GM21367 (cell line): Measurements from ENCODE around the gene MMP24.

Experiments used
- ATAC-seq: cut with Tn5 transposase; IDR thresholded peaks from one replicate; pipeline ENCODE4 v1.9.1; 2021; ENCODE audit not compliant: unreplicated experiment

MMP24 gene

DNA sequence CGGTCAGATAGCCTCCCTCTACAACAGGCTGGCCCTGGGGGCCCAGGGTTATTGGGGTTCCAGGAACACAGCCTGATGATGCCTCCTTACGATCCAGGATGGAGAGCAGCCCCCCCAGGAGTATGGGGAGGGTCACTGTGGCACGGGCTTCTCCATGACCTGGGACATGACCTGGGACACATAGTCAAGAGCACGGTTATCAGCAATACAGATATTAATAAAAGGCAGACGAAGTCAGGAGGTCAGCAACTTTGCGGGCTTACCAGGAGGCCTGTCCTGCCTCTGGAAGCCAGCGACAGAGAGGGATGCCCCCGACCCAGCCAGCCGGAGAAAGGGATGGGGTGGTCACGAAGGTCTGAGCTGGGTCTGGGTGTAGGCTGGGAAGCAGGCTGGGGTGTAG is 50.6 kb downstream of the MMP24 start:
- ATAC-seq: no peak

DNA sequence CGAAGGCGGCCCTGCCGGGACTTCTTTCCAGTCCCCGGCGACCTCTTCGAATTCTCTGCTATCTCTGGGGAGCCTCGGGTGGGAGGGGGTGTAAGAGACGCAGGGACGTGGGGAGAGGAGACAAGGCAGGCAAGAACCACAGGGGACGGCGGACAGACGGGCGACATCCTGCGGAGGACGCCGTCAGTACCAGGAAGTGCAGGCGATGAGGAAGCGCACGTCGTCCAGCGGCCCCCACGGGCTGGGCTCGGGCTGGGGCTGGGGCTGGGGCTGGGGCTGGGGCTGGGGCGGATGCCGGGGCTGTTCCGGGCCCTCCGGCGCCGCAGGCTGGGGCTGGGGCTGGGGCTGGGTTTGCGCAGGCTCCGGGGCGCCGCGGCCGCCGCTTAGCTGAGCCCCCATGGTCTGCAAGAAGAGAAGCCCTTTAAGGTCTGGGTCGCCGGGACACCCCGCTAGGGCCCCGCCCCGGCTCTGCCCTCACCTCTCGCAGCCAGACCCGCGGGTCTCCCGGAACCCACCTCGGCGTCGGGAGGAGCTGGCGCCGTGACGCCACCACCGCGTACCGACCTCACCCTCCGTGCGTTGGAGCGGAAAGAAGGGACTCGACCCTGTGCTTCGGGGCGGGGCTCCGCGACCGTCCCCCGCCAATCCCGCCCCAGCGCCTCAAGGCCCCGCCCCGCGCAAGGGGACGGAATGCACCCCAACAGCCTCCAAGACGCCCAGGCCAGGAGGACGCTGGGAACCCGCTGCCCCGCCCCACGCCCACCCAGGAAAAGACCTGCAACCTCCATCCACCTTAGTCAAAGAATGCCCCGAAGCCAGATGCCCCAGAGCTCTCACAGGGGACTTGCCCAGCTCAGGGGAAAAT is 51.3 kb downstream of the MMP24 start, which contains the start of gene MMP24OS:
Gene MMP24OS (minus strand): TSS at position 592 of the 865 bp plus-strand sequence. CDS start 193 bp downstream, at position 399.
- ATAC-seq: peak; percentile 67

DNA sequence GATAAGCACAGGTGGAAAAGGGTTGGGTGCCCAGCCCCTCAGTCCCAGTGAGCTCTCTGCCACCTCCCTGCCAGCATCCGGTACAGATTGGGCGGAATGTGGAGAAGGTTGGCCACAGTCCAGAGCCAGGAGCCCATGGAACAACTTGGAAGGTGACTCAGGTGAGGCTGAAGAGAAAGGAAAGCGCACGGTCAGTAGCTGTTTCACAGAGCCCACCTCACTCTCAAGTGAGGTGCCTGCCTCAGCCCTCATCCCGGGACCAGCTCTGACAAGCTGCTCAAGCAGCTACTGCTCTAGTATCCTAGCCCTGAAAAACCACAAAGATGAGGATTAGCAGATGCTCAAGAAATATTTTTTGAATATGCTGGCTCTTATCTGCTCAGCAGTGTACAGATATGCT is 52.5 kb downstream of the MMP24 start:
- no peak for ATAC-seq

DNA sequence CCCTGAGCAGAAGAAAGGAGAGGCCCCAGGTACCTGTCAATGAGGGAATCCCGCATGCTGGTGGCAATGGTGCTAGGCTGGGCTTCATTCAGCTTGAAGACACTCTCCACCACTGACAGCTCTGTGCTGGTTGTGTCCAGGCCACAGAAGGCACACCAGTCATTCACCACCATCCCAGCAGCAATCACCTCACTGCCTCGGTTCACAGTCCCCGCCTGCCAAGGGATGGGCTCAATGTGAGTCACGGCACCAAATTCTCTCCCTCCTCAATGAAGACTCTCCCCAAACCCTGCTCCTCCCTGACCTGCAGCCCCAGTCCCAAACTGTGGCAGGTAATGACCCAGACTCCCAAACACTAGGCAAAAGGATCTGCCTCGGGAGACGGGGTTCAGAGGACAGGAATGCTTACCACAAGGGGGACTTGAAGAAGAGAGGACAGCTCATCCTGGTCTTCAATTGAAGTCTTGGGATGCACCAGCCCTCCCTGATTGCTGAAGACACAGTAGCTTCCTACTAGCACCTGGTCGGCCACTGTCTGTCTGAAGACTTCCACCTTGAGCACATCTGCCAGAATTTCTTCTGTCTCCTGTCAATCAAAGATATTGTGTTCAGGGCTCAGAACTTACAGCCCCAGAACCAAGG is 53.2 kb downstream of the MMP24 start:
- no peak for ATAC-seq

DNA sequence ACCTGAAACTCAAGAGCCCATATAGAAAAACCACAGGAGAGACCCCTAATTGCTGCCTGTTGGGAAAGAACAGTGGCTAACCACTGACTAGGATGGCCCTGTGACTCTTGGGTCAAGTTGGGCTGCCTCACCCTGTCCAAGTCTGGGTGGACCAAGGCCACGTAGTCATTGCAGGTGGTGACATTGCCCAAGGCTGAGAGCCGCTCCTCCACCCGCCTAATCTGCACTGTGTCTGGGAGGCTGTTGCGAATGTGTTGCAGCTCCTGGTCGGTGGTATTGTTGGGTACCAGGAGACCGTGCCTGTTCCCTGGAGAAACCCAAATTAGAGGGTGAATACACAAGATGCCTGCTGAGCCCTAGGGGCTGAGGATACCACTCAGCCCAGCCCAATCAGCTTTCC is 54.0 kb downstream of the MMP24 start:
- ATAC-seq: no peak

DNA sequence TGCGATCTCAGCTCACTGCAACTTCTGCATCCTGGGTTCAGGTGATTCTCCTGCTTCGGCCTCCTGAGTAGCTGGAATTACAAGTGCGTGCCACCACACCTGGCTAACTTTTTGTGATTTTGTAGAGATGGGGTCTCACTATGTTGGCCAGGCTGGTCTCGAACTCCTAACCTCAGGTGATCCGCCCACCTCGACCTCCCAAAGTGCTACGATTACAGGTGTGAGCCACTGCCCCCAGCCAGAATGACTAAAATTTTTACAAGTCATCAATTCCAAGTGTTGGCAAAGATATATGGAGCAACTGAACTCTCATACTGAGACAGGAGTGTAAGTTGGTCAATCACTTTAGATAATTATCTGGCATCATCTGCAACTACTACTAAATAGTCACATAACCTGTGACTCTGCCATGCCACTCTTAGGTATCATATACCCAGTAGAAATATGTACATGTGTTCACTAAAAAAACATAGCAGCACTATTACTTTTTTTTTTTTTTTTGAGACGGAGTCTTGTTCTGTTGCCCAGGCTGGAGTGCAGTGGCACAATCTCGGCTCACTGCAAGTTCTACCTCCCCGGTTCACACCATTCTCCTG is 55.1 kb downstream of the MMP24 start:
- no peak for ATAC-seq

DNA sequence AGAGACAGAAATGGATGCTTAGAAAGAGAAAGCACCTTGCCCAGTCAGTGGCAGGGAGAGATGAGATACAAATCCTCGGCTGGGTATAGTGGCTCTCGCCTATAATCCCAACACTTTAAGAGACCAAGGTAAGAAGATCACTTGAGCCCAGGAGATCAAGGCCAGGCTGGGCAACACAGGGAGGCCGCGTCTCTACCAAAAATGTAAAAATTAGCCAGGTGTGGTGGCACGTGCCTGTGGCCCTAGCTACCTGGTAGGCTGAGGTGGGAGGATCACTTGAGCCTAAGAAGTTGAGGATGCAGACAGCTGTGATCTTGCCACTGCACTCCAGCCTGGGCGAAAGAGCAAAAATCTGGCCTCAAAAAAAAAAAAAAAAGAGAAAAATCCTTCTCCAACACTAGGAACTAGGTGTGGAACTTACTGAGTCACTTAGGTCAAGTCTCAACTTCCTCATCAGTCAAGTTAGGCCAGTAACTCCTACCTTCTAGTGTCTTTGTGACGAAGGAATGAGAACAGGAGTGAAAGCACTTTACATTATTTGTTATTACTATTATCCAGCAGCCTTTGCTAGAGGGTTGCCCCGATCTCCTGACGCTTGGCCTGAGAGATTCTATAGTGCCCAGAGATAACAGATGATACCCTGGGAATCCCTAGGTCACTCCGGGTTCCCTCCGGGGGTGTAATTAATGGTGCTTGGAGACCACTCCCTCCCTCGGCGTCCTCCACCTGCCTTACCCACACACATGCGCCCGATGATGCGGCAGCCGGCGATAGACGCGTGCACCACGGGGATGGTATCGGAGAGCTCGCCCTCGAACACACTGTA is 57.2 kb downstream of the MMP24 start:
- ATAC-seq: no peak

DNA sequence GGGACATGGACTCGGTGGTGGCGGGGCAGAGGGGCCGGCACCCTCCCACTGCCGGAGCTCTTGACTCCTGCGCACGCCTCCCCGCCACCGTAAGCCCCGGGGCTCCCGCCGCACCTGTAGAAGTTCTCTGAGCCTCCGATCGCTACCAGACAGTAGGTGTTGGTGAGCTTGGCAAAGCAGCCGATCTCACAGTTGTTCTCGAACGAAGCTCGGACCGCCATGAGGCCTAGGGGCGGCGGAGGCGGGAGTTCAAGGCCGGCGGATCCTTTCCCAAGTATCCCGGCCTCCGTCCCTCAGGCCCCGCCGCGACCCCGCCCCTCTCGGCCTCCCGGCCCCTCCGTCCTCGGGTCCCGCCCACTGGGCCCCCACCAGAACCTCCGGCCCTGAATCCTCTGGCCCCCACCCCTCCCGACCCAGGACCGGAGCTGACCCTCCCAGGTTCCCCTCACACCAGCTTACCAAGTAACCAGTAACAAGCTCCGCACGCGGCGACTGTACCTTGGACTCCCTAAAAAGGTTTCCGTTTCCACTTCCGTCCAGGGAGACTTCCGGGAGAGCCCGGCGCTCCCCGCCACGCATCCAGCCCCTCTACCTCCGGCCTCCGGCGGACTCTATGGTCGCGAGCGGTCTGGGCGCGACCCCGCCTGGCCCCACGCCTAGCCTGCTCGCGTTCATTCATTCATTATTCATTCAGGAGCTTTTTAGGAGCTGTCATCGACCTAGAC is 57.9 kb downstream of the MMP24 start, which contains the start of gene EIF6:
Gene EIF6 (minus strand): TSS at position 506 of the 725 bp plus-strand sequence. CDS start 285 bp downstream, at position 221.
- ATAC-seq: peak; percentile 69

DNA sequence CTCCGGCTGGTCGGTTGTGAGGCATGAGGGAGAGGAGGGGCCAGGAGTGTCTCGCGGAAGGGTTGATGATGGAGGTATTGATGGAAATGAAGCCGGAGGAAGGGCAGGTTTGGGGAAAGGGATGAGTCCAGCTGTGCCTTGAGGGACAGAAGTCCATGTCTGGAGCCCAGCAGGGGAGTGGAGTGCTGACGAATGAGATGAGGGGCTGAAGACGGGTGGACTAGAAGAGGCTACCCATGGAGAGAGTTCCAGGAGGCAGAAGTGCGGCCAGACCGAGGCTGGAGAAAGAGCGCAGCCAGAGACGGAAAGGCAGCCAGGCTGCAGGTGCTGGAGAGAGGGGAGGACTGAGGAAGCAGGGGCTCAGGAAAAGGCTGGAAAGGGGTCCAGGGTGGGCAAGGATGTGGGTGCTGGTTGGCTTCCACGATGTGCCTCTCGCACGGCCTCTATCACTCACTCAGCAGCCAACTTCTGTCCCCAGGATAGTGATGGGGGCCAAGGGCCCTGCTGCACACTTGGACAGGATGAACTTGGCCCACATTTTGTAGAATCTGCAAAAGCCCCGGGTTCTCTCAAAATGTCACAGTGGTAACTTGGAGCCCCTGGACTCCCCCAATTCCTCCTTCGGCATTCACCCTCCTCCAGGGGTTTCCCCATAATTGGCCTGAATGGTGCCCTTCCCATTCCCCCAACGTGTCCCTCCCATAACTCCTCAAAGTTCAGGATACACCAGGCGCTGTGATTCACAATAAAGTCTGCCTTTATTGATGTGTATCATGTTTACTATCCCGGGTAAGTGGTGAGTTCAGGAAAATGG is 58.7 kb downstream of the MMP24 start:
- ATAC-seq: no peak

DNA sequence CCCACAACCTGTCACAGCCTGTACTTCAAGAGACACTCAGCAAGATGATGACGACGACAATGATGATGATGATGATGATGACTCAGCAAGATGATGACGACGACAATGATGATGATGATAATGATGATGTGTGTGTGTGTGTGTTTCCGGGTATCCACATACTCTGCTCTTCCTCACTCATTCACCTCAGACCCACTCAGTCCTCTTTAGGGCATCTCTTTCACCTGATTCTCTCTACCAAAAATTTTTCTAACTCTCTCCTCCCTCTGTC is 59.3 kb downstream of the MMP24 start:
- ATAC-seq: no peak

DNA sequence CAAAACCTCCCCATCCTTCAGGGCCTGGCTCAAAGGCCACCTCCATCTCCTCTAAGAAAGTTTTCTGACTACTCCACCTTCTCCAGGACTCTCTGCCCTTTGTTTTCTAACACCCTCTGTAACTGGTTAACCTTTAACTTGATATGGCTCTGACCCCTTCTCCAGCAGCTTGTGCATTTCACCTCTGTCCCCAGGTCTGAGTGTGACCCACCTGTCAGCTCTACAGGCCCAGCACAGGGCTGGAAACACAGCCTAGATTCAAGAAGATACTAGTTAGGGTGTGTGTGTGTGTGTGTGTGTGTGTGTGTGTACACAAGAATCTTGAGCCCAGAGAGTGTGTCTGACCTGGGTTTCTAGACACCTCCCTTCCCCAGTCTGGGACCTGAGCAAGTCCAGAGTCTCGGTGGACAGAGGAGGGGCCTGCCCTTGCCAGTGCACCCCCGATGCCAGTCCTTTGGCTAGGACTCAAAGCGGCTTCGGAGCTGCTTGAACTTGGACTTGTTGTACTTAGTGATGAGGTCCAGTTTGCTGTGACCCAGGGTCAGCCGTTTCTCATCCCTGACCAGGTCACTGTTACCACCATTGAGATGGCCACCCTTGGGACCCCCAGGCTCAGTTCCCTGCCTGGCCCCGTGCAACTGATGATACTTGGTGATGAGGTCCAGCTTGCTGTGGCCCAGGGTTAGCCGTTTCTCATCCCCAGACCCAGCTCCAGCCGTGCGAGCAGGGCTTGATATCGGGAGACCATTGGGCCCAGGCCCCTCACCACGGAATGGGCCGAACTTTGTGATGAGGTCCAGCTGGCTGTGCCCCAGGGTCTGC is 59.8 kb downstream of the MMP24 start:
- no peak for ATAC-seq

DNA sequence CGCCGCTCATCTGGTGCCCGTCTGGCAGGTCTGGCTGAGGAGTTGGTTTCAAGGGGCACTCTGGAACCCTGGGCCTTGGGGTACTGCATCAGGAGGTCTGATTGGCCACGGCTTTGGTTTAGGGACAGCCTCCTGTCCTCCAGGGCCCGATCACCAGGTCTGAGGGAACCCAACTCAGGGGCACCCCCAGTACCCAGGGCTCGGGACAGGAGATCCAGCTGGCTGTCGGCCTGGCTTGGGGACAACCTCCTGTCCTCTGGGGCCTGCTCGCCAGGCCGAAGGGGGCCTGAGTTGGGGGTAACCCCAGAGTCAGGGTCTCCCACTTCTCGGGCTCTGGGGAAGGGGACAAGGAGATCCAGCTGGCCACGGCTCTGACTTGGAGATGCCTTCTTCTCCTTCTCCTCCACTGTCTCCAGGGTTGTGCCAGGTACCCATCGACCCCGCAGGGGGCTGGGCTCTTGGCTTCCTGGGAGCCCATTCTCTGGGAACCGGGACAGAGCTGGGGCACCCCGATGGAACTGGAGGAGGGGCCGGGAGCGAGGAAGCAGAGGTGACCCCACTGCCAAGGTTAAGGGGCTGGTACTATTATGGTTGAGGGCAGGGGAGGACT is 60.5 kb downstream of the MMP24 start:
- no peak for ATAC-seq

DNA sequence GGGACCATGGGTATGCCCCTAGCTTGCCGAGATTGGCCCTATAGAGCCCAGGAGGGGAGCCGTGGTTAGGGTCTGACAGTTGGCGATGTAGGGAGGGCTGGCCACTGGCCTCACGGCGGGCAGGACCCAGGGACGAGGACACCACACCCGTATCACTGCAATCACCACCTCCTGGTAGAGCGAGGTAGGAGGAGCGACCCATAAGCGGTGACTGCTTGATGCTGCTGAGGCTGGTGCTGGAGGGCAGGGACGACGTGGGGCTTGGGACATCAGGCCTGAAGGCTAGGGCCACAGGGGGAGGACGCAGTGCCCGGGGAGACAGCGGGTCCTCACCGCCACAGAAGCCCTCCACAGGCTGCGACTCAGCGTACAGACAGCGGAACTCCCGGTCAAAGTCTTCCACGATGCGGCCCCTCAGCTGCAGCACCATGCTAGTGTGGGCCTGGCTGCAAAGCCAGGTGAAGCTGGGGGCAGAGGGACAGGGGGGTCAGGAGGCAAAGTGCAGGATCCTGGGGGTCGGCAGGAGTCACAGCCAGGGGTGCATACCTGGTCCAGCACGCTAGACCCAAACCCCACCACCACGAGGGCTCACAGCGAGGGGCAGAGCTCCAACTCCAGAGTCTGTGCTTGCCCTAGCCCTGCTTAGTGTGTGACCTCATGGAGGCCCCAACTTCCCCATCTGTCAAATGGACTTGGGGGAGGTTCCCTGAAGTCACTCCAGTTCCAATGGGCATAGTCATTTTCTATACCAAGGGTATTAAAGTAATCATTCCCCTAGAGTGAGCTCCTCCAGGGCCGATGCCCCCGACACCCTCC is 61.2 kb downstream of the MMP24 start:
- no peak for ATAC-seq

DNA sequence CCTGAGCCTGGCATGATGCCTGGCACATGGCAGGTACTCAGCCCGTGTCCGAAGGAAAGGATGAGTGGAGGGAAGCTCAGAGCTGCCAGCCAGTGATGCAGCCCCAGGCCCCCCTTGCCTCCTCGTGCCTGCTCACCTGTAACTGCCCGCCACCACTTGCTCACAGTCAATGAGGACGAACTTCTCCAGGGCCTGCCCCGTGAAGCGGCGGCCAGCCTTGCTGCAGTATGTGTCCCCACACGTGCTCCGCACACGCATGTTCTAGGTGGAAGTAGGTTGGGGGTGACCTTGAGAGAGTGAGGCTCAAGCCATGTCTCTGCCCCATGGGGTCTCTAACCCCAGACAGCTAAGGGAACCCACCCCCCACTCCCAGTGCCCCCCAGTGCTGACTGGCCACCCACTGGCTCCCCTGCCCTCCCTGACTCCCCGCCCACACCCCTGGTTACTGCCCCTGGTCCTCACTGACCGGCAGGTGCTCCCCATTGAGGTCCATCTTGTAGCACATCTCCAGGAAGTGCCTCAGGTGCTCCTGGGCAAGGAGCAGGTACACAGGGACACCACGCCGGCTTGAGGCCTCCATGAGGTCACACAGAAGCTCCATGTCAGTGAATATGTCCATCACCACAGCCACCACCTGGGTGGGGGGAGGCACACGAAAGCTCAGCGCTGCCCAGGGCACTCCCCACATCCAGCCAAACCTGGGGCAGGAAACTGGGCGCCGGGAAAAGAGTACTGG is 62.0 kb downstream of the MMP24 start:
- ATAC-seq: no peak

DNA sequence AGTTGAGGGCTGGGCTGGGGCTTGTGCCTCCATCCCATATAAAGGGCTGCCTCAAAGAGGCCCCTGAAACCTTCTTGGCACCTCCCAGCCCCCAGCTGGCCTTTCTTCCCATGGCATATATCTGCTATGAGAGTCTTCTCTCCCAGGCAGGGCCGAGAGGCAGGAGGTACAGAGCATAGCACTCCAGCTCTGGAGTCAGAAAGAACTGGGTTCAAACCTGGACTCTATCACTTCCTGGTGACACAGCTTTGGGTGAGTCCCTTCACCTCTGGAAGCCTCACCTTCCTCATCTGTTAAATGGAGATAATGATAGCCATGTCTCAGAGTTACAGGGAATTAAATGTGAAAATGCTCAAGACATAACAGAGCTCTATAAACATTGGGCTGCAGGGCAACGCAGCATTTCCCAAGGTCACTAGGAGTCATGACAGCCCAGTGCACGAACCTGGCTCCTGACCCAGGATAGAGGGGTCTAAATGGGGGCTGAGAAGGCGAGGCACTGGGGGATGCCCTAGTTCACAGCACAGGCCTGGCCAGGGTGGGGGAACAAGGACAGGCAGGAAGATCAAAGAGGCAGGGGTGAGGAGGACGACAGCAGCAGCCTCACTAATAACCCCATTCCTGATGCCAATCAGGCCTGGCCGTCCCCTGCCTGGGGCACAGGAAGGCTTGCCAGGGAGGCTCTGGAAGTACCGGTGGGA is 63.8 kb downstream of the MMP24 start:
- ATAC-seq: no peak

DNA sequence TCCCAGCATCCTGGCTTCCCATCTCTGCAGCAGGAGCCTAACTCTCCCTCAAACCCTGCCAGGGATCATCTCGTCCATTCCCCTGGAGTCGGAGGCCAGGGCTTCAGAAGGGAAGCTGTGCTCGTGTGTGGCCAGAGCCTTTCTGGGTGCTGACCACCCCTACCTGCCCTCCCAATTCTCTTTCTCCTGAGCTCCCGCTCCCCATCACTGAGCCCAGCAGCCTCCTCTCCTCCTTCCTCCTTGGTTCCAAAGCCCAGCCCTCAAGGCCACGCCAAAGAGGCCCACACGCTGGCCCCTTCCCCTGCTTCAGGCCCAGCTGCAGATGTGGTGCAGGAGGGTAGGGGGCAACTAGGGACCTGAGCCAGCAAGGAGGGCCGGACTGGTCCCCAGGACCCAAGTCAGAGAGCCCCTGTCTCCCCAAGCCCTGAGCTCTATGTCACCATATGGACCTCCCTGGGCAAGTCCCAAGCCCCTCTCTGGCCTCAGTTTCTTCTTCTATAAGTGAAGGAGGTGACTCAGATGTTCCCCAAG is 64.5 kb downstream of the MMP24 start:
- no peak for ATAC-seq
